Measurements from ENCODE around the gene GABRD. TPM values are rescaled to one million over a fixed set of nuclear protein-coding genes. Genes with fewer than 3 reads are reported as not detected.
"Not testable (repeated sequence)": the region's sequence is repeated elsewhere in the genome, so short reads cannot be mapped to it uniquely, and the experiment has no call there.

GABRD gene
- total RNA-seq, 2 donors from 2014 or later, result not detected

GRCh38 chr1:1979482-1980165 is 39.5 kb upstream of the GABRD start:
- H3K4me3 ChIP-seq (ENCODE audit: low read length), result no peak overlapping the region
- H3K4me1 ChIP-seq (ENCODE audit: control insufficient read depth, insufficient read depth, low read length), result no peaks in the 10 kb centered on the region
- Mint-ChIP-seq H3K9me3 (peaks cover 13% of the 10 kb centered on the region), H3K27ac (no peak overlapping the region), H3K36me3 (ENCODE audit: low read depth) (no peaks in the 10 kb centered on the region), H3K4me1 (no peaks in the 10 kb centered on the region), H3K27me3 (ENCODE audit: insufficient read depth) (no peaks in the 10 kb centered on the region), H3K4me3 (no peak overlapping the region)
- TF ChIP-seq CTCF (conservative IDR thresholded peaks at IDR 0.05), result no peak
- no peak overlapping the region for H3K9ac ChIP-seq (ENCODE audit: extremely low read depth, low read length, poor library complexity, severe bottlenecking)
- H3K36me3 ChIP-seq (ENCODE audit: control insufficient read depth, insufficient read depth, low read length), result no peaks in the 10 kb centered on the region
- no peaks in the 10 kb centered on the region for H3K27me3 ChIP-seq (ENCODE audit: control insufficient read depth, insufficient read depth, low read length, poor library complexity, severe bottlenecking)
- no peak overlapping the region for H3K27ac ChIP-seq (ENCODE audit: low read depth, low read length)
- no peaks in the 10 kb centered on the region for H3K9me3 ChIP-seq (ENCODE audit: control insufficient read depth, low read length)
- no peak for DNase-seq
- 95 to 97% methylated on average over 24 to 55 of the region's 61 CpGs for WGBS, 2 experiments (ENCODE audit: insufficient coverage in 1 of 2, insufficient read length in 1 of 2)

- H3K9me3 ChIP-seq (ENCODE audit: control insufficient read depth, low read length), result no peaks in the 10 kb centered on the region
- no peaks in the 10 kb centered on the region for H3K36me3 Mint-ChIP-seq (ENCODE audit: low read depth)
- no peak overlapping the region for H3K9ac ChIP-seq (ENCODE audit: extremely low read depth, low read length, poor library complexity, severe bottlenecking)
- no peaks in the 10 kb centered on the region for H3K27me3 ChIP-seq (ENCODE audit: control insufficient read depth, insufficient read depth, low read length, poor library complexity, severe bottlenecking)
- no peaks in the 10 kb centered on the region for H3K4me1 ChIP-seq (ENCODE audit: control insufficient read depth, insufficient read depth, low read length)
- H3K27me3 Mint-ChIP-seq (ENCODE audit: insufficient read depth), result no peaks in the 10 kb centered on the region
- H3K4me3 Mint-ChIP-seq, result no peak overlapping the region
- H3K27ac ChIP-seq (ENCODE audit: low read depth, low read length), result no peak overlapping the region
- H3K4me3 ChIP-seq (ENCODE audit: low read length), result no peak overlapping the region
- peaks cover 13% of the 10 kb centered on the region for H3K9me3 Mint-ChIP-seq
- H3K36me3 ChIP-seq (ENCODE audit: control insufficient read depth, insufficient read depth, low read length), result no peaks in the 10 kb centered on the region
- TF ChIP-seq CTCF (conservative IDR thresholded peaks at IDR 0.05), result no peak
- no peaks in the 10 kb centered on the region for H3K4me1 Mint-ChIP-seq
- no peak overlapping the region for H3K27ac Mint-ChIP-seq
- WGBS, 2 experiments (ENCODE audit: insufficient coverage in 1 of 2, insufficient read length in 1 of 2), result 92 to 93% methylated on average over 28 to 42 of the region's 42 CpGs
- no peak for DNase-seq
Observed at GRCh38 chr1:1980467-1981141, 38.5 kb upstream of the GABRD start.

- H3K9me3 ChIP-seq (ENCODE audit: control insufficient read depth, low read length), result no peaks in the 10 kb centered on the region
- TF ChIP-seq CTCF (conservative IDR thresholded peaks at IDR 0.05), result no peak
- H3K27ac Mint-ChIP-seq, result no peak overlapping the region
- peaks cover 12% of the 10 kb centered on the region for H3K9me3 Mint-ChIP-seq
- no peaks in the 10 kb centered on the region for H3K27me3 ChIP-seq (ENCODE audit: control insufficient read depth, insufficient read depth, low read length, poor library complexity, severe bottlenecking)
- H3K4me3 ChIP-seq (ENCODE audit: low read length), result no peak overlapping the region
- 88 to 94% methylated on average over 26 of the region's 26 CpGs for WGBS, 2 experiments (ENCODE audit: insufficient coverage in 1 of 2, insufficient read length in 1 of 2)
- H3K4me1 Mint-ChIP-seq, result no peaks in the 10 kb centered on the region
- no peak overlapping the region for H3K4me3 Mint-ChIP-seq
- no peak overlapping the region for H3K27ac ChIP-seq (ENCODE audit: low read depth, low read length)
- H3K4me1 ChIP-seq (ENCODE audit: control insufficient read depth, insufficient read depth, low read length), result no peaks in the 10 kb centered on the region
- no peaks in the 10 kb centered on the region for H3K36me3 Mint-ChIP-seq (ENCODE audit: low read depth)
- no peaks in the 10 kb centered on the region for H3K27me3 Mint-ChIP-seq (ENCODE audit: insufficient read depth)
- no peaks in the 10 kb centered on the region for H3K36me3 ChIP-seq (ENCODE audit: control insufficient read depth, insufficient read depth, low read length)
- DNase-seq, result no peak
- no peak overlapping the region for H3K9ac ChIP-seq (ENCODE audit: extremely low read depth, low read length, poor library complexity, severe bottlenecking)
Observed at GRCh38 chr1:1981142-1981500, 38.0 kb upstream of the GABRD start.

- not testable (repeated sequence) for H3K4me1 Mint-ChIP-seq; H3K27ac ChIP-seq (ENCODE audit: low read depth, low read length); H3K9me3 Mint-ChIP-seq; H3K9ac ChIP-seq (ENCODE audit: extremely low read depth, low read length, poor library complexity, severe bottlenecking); H3K4me3 ChIP-seq (ENCODE audit: low read length); H3K36me3 ChIP-seq (ENCODE audit: control insufficient read depth, insufficient read depth, low read length); H3K4me1 ChIP-seq (ENCODE audit: control insufficient read depth, insufficient read depth, low read length); H3K9me3 ChIP-seq (ENCODE audit: control insufficient read depth, low read length); DNase-seq; H3K36me3 Mint-ChIP-seq (ENCODE audit: low read depth); H3K27ac Mint-ChIP-seq; H3K27me3 Mint-ChIP-seq (ENCODE audit: insufficient read depth); H3K27me3 ChIP-seq (ENCODE audit: control insufficient read depth, insufficient read depth, low read length, poor library complexity, severe bottlenecking); H3K4me3 Mint-ChIP-seq
- 88 to 89% methylated on average over 22 to 68 of the region's 73 CpGs for WGBS, 2 experiments (ENCODE audit: insufficient coverage in 1 of 2, insufficient read length in 1 of 2)
Observed at GRCh38 chr1:1981631-1982327, 37.4 kb upstream of the GABRD start.

Measured in endodermal cell (in vitro differentiated cells).